NOMO-1 (cell line): ENCODE data around the gene FBXO21.
"Not testable (repeated sequence)": the region's sequence is repeated elsewhere in the genome, so short reads cannot be mapped to it uniquely, and the experiment has no call there.

Experiments
- DNase-seq, 2 experiments: peaks; one replicate each; lab custom pipeline; 2025; ENCODE audit not compliant: unreplicated experiment in 2 of 2; lab: John Stamatoyannopoulos, UW

FBXO21 gene

GRCh38 chr12:117202033-117202432 is 11.8 kb upstream of the FBXO21 start:
- DNase-seq, result no peak

DNA sequence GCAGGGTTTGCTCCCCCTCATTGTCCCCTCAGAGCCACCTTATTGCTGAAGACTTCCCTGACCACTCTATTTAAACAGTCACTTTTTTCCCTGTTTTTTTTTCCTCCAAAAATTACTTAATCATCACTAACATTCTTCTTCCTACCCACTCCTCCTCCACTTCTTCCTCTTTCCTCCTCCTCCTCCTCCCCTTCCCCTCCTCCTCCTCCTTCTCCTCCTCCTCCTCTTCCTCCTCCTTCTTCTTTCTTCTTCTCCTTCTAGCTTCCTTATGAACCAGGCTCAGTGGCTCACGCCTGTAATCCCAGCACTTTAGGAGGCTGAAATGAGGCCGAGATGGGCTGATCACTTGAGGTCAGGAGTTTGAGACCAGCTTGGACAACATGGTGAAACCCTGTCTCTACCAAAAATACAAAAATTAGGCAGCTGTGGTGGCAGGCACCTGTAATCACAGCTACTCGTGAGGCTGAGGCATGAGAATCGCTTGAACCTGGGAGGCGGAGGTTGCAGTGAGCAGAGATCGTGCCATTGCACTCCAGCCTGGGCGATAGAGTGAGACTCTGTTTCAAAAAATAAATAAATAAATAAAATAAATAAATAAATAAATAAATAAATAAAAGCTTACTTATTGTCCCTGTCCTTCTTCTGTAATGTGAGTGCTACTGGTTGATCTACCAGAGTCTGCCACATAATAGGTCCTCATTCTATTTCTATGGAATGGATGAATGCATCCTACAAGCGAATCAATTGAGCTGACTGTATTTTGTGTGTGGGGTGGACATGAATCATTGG is 9.9 kb upstream of the FBXO21 start:
- DNase-seq, result not testable (repeated sequence)

DNA sequence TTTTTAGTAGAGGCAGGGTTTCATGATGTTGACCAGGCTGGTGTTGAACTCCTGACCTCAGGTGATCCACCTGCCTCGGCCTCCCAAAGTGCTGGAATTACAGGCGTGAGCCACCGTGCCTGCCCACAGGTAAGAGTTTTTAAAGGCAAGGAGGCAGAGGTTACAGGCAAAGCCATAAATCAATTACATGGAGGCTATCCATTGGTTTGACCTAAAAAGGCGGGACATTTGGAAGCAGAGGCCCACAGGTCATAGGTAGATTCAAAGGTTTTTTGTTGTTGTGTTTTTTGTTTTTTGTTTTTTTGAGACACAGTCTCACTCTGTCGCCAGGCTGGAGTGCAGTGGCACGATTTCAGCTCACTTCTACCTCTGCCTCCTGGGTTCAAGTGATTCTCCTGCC is 6.1 kb upstream of the FBXO21 start:
- not testable (repeated sequence) for DNase-seq

- not testable (repeated sequence) for DNase-seq
Observed at GRCh38 chr12:117195027-117195426, 4.8 kb upstream of the FBXO21 start.

- DNase-seq, result no peak
Observed at GRCh38 chr12:117193903-117194302, 3.6 kb upstream of the FBXO21 start.

GRCh38 chr12:117192581-117192980 is 2.3 kb upstream of the FBXO21 start:
- DNase-seq, result not testable (repeated sequence)

- no peak for DNase-seq
Observed at GRCh38 chr12:117192057-117192456, 1.8 kb upstream of the FBXO21 start.

DNA sequence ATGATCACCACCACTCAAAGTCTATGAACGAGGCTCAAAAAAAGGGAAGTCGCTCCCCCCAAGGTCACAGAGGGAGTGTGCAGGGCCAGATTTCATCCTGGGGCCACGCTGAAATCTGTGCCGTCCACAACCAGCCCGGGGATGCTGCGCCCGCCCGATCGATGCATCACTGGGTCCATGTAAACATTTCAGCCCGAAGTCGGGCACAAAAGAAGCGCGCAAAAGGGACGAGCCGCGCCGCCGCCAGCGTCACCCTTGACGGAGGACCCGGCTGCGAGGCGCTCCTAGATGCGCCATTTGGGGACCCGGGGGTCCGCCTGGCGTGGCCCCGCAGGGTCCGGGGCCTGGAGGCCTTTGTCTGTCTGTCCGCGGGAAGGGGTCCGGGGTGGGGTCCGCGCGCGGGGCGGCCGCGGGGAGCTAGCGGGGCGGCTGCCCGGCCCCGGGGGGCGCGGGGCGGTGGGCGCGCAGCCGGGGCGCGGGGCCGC is 503 bp downstream of the FBXO21 start:
- peak; percentile 3 to 8 for DNase-seq

DNA sequence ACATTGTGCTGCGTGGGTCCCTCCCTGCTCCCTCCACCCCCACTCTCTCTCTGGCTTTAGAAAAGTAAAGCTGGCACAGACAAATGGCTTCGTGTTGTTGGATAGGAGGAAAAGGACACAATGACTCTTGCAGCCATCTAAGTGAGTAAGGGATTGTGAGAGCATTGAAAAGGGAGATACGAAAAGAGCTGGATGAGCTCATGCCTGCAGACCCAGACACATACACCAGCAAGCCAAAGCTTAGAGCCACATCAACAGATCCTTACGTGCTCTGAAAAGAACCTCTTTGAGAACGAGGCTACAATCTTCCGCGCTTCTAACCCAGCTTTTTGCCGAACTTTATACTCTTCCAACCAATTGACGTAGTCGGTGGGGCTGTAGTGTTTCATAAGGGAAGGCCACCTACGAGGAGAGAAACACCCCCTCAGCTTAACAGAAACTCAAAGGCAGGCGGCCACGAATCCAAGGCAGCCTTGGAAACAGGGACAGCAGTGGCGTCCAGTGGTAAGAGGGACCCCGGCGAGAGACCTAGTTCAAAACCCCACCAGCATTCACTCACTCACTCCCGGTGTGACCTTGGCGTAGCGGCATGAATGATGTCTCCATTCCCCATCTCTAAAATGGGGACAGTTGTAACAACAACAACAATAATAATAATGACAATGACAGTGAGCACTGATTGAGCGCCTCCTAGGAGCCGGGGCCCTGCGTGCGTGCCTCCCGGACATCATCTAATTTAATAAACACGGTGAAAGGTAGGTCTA is 1.1 kb downstream of the FBXO21 start:
- DNase-seq, result no peak

DNA sequence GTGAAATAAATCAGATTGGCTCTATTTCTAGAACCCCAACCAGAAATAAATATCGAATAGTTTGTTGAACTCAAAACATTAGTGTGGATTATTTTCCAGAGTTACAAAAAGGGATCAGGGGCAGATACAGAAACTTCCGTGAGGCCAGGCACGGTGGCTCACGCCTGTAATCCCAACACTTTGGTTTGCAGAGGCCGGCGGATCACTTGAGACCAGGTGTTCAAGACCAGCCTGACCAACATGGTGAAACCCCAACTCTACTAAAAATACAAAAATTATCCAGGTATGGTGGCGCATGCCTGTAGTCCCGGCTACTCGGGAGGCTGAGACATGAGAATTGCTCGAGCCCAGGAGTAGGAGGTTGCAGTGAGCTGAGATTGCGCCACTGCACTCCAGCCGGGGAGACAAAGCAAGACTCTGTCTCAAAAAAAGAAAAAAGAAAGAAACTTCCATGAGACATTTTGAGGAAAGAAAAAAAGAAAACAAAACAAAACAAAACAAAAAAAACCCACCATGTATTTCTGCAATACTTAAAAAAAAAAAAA is 2.1 kb downstream of the FBXO21 start:
- no peak for DNase-seq

DNA sequence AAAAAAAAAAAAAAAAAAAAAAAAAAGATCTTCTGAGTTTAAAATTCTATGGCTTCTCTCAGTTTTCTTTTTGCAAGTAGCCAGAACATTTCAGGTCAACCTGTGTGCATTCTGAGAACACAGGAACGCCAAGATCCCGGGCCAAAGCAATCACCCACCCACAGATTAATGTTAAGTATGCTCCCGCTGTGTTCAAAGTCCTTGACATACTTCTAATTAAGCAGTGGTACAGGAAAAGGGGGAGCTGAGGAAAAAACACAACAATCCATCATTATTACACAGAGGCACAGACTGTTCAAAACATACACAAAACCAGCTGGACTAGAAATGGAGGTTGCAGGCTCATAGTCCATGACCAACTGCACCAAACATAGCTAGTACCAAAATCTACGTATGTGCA is 2.8 kb downstream of the FBXO21 start:
- DNase-seq, result no peak

GRCh38 chr12:117182866-117183265 is 7.4 kb downstream of the FBXO21 start:
- DNase-seq, result no peak

- not testable (repeated sequence) for DNase-seq
Observed at GRCh38 chr12:117181468-117181843, 8.8 kb downstream of the FBXO21 start.

DNA sequence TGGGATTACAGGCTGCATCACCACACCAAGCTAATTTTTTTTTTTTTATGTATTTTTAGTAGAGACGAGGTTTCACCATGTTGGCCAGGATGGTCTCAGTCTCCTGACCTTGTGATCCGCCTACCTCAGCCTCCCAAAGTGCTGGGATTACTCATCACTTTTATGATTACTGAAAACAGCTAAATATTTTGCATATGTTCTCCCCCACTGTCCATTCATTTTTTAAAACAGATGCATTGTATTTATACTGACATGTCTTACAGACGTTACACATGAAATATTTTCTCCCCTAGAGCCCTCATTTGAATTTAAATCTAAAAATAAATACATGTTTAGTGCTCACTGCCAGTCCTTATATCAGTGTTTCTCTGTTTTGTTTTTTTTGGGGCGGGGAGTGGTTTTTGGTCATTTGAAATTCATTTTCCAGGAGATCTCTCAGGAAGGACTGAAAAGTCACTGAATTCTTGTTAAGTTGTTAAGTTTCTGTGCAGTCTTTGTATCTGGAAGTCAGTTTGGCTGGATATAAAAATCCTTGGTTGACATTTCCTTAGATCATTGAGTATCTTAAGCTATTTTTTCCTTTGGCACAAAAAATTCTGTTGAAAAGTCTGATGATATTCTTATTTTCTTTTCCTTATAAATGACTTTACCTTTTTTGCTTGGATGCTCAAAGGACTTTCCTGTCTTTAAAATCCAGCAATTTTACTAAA is 9.4 kb downstream of the FBXO21 start:
- no peak for DNase-seq

GRCh38 chr12:117178745-117179144 is 11.5 kb downstream of the FBXO21 start:
- DNase-seq, result no peak

DNA sequence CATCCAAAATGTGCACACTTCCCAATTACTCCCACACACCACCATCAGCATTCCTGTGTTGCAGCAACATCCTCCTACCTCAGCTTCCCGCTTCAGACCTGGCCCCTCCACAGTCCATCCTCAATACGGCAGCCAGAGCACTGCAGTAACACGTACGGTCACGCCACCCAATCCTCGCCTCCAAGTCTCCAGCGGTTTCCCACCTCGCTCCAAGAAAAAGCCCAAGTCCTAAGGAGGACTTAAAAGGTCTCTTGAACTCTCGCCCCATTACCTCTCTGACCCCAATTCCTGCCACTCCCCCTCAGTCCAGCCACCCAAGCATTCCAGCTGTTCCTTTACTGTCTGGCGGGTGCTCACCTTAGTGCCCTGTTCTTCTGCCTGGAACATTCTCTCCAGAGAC is 12.0 kb downstream of the FBXO21 start:
- no peak for DNase-seq

GRCh38 chr12:117172168-117172567 is 18.1 kb downstream of the FBXO21 start:
- DNase-seq, result no peak

DNA sequence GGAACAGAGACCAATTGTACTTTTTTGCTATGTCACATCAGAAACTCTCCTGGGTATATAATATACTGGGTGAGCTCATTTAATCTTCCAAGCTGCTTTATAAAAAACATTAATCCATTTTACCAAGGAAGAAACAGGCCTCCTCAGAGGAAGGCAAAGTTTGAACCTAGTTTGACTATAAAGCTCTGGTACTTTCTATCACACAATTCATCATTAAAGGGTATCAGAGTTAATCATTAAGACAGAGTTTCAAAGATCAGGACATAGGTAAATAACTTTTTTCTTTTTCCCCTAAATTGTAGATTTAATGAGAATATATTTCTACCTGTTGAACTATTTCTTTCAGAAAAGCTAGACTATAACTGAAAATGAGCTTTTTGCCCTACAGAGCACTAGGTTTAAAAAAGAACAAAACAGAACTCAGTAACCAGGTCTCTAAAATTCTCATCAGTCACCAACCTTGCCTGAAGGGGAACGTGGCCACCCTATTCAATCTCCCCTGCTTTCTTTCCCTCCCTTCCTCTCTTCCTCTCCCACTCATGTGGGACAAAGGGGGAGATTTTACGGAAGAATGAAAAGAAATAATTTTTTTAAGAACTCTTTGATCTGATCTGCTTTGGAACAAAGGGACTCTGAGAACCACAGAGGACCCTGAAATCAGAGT is 18.6 kb downstream of the FBXO21 start:
- DNase-seq, result no peak

DNA sequence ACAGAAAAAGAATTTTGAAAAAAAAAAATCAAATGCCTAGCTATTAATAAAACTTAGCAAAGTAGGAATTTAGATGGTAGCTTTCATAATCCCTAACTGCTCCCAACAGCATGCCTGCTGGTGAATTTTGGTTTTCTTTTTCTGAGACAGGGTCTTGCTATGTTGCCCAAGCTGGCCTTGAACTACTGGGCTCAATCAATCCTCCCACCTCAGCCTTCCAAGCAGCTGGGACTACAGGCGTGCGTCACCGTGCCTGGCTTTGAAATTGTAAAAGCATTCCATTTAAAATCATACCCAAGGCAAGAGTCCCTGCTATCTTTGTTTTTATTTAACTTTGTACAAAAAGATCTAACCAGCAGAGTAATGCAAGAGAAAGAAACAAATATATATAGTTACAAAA is 20.7 kb downstream of the FBXO21 start:
- DNase-seq, result no peak

DNA sequence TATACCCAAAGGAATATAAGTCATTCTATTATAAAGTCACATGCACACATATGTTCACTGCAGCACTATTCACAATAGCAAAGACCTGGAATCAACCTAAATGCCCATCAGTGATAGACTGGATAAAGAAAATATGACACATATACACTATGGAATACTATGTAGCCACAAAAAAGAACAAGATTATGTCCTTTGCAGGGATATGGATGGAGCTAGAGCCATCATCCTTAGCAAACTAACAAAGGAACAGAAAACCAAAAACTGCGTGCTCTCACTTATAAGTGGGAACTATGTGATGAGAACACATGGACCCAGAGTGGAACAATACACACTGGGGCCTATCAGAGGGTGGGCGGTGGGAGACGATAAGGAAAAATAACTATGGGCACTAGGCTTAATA is 21.3 kb downstream of the FBXO21 start:
- DNase-seq, result no peak

- no peak for DNase-seq
Observed at GRCh38 chr12:117167769-117168168, 22.5 kb downstream of the FBXO21 start.
